ENCODE measurements around the gene HRH2.

Gene HRH2

GRCh38 chr5:175678074-175678473 lies 20.2 kb downstream of the HRH2 start:
- Histone ChIP-seq H4K20me1 (ENCODE audit: control insufficient read depth, insufficient read depth, low read depth, low read length) (no peaks in the 10 kb centered on the region), H3K4me2 (ENCODE audit: low read length) (no peak overlapping the region), H3K9me3 (ENCODE audit: control insufficient read depth, insufficient read depth, low read length) (no peaks in the 10 kb centered on the region), H3K9me2 (replicated peaks; ENCODE audit: control insufficient read depth, low read length) (no peaks in the 10 kb centered on the region), H3K36me3 (ENCODE audit: control insufficient read depth, low read length) (no peaks in the 10 kb centered on the region), H3K27me3 (ENCODE audit: control insufficient read depth, low read length) (no peaks in the 10 kb centered on the region; the same call in 1 of the 2 replicates), H3F3A (ENCODE audit: control insufficient read depth, insufficient read depth) (no peaks in the 10 kb centered on the region), H3K27ac (ENCODE audit: low read depth, low read length) (no peak overlapping the region), H3K4me1 (ENCODE audit: control insufficient read depth, low read length) (no peaks in the 10 kb centered on the region), H3K79me2 (ENCODE audit: control insufficient read depth, low read length) (no peaks in the 10 kb centered on the region), H3K4me3 (ENCODE audit: low read length) (no peak overlapping the region)
- TF ChIP-seq, protein P1, sequence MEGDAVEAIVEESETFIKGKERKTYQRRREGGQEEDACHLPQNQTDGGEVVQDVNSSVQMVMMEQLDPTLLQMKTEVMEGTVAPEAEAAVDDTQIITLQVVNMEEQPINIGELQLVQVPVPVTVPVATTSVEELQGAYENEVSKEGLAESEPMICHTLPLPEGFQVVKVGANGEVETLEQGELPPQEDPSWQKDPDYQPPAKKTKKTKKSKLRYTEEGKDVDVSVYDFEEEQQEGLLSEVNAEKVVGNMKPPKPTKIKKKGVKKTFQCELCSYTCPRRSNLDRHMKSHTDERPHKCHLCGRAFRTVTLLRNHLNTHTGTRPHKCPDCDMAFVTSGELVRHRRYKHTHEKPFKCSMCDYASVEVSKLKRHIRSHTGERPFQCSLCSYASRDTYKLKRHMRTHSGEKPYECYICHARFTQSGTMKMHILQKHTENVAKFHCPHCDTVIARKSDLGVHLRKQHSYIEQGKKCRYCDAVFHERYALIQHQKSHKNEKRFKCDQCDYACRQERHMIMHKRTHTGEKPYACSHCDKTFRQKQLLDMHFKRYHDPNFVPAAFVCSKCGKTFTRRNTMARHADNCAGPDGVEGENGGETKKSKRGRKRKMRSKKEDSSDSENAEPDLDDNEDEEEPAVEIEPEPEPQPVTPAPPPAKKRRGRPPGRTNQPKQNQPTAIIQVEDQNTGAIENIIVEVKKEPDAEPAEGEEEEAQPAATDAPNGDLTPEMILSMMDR (IDR thresholded peaks at IDR 0.05; ENCODE audit: low read depth, low read length, poor library complexity, severe bottlenecking): no peak
- TF ChIP-seq EZH2phosphoT487 (IDR thresholded peaks at IDR 0.05; ENCODE audit: borderline replicate concordance, low read length): no peak

- H4K20me1 ChIP-seq (ENCODE audit: control insufficient read depth, insufficient read depth, low read depth, low read length): no peaks in the 10 kb centered on the region
- no peak overlapping the region for H3K27ac ChIP-seq (ENCODE audit: low read depth, low read length)
- H3K79me2 ChIP-seq (ENCODE audit: control insufficient read depth, low read length): no peaks in the 10 kb centered on the region
- no peak overlapping the region for H3K4me2 ChIP-seq (ENCODE audit: low read length)
- H3K4me3 ChIP-seq (ENCODE audit: low read length): no peak overlapping the region
- TF ChIP-seq, protein P1 (IDR thresholded peaks at IDR 0.05; ENCODE audit: low read depth, low read length, poor library complexity, severe bottlenecking): no peak
- no peak for TF ChIP-seq EZH2phosphoT487 (IDR thresholded peaks at IDR 0.05; ENCODE audit: borderline replicate concordance, low read length)
- no peaks in the 10 kb centered on the region for H3K9me2 ChIP-seq (replicated peaks; ENCODE audit: control insufficient read depth, low read length)
- H3K9me3 ChIP-seq (ENCODE audit: control insufficient read depth, insufficient read depth, low read length): no peaks in the 10 kb centered on the region
- no peaks in the 10 kb centered on the region for H3F3A ChIP-seq (ENCODE audit: control insufficient read depth, insufficient read depth)
- no peaks in the 10 kb centered on the region; the same call in 1 of the 2 replicates for H3K27me3 ChIP-seq (ENCODE audit: control insufficient read depth, low read length)
- no peaks in the 10 kb centered on the region for H3K4me1 ChIP-seq (ENCODE audit: control insufficient read depth, low read length)
- H3K36me3 ChIP-seq (ENCODE audit: control insufficient read depth, low read length): no peaks in the 10 kb centered on the region
These were observed 21.5 kb downstream of the HRH2 start for GRCh38 chr5:175679411-175679810.

DNA sequence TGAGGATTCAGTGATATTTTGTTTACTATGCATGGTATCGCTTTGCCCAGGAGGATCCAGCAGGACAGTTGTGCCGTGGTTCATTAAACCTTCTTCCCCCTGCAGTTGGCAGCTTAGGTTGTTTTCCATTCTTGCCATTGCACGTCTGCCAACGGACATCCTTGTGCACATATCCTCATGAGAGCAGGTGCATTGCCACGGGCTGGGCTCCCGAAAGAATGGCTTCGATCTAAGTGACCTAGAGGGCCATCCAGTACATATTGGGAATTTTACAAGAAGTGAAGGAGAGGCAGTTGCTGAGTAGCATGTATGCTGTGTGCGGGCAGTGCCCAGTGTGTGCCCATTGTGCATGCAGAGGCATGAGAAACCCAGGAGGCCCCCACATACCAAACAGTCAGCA lies 22.1 kb downstream of the HRH2 start:
- Histone ChIP-seq H3K27me3 (ENCODE audit: control insufficient read depth, low read length) (no peaks in the 10 kb centered on the region; the same call in 1 of the 2 replicates), H3K27ac (ENCODE audit: low read depth, low read length) (no peak overlapping the region), H3K36me3 (ENCODE audit: control insufficient read depth, low read length) (no peaks in the 10 kb centered on the region), H3K9me2 (replicated peaks; ENCODE audit: control insufficient read depth, low read length) (no peaks in the 10 kb centered on the region), H3K9me3 (ENCODE audit: control insufficient read depth, insufficient read depth, low read length) (no peaks in the 10 kb centered on the region), H3F3A (ENCODE audit: control insufficient read depth, insufficient read depth) (no peaks in the 10 kb centered on the region), H3K79me2 (ENCODE audit: control insufficient read depth, low read length) (no peaks in the 10 kb centered on the region), H3K4me2 (ENCODE audit: low read length) (no peak overlapping the region), H4K20me1 (ENCODE audit: control insufficient read depth, insufficient read depth, low read depth, low read length) (no peaks in the 10 kb centered on the region), H3K4me1 (ENCODE audit: control insufficient read depth, low read length) (no peaks in the 10 kb centered on the region), H3K4me3 (ENCODE audit: low read length) (no peak overlapping the region)
- TF ChIP-seq EZH2phosphoT487 (IDR thresholded peaks at IDR 0.05; ENCODE audit: borderline replicate concordance, low read length): no peak
- TF ChIP-seq, protein P1 (IDR thresholded peaks at IDR 0.05; ENCODE audit: low read depth, low read length, poor library complexity, severe bottlenecking): no peak
